Renal cortical epithelial cell (primary cell): Measurements from ENCODE around the gene GJA10. TPM values are rescaled to one million over a fixed set of nuclear protein-coding genes. Genes with fewer than 3 reads are reported as not detected.
A peak's percentile ranks its signal among the peaks of the same experiment; 100 is the strongest.
"Not testable (repeated sequence)": the region's sequence is repeated elsewhere in the genome, so short reads cannot be mapped to it uniquely, and the experiment has no call there.

ENCODE experiments used
- DNase-seq: peaks from one replicate; pipeline ENCODE4 v3.0.0-alpha.2; 2011; ENCODE audit warnings: low read depth
- total RNA-seq: library from RNA; depleted of rRNA; stranded (reverse); fragments of >200 nt; gene quantifications from 2 replicates; pipeline ENCODE4 v1.2.3, GENCODE V29; 2014

GJA10 gene
- total RNA-seq = not detected in 2 replicates

DNA sequence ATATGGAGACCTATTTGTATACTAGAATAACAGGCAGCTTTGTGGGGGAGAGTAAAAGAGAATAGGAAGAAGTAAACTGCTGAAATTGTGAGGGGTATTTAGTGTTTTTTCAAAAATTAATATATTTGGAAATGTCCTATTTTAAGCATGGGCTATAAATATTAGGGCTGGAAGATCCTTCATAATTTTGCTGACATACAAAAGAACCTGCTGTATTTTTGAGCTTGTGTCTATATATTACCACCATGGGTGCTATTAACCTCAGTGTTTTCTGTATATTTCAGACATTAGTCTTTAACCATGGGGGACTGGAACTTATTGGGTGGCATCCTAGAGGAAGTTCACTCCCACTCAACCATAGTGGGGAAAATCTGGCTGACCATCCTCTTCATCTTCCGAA, at the start of gene GJA10:
Gene GJA10 (plus strand): TSS at position 301 of the 400 bp plus-strand sequence. CDS start 0 bp downstream, at position 301.
- no peak for DNase-seq

DNA sequence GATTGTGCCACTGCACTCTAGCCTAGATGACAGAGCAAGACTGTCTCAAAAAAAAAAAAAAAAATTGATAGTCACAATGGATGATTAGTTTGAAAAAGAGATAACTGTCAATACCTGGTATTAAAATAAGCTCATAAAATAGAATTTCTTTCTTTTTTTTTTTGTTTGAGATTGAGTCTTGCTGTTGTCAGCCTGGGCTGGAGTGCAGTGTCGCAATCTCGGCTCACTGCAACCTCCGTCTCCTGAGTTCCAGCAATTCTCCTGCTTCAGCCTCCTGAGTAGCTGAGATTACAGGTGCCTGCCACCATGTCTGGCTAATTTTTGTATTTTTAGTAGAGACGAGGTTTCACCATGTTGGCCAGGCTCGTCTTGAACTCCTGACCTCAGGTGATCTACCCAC, 46.8 kb upstream of the GJA10 start:
- not testable (repeated sequence) for DNase-seq

DNA sequence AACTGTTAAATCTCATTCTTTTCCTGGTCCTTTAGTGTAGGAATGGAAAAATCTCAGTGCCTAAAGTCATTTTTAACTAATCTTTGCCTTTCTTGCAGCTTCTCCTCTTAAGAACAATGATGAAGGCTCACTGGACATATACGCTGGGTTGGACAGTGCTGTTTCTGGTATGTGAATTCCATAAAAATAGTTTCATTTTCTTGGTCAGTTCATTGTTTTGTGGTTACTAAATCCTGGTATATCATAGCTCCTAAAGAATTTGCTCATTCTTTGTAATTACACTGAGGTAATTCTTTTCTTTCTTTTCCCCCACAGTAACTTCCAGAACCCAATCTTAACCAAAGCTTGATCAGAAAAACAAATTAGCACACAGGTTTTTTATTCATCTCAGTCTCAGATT, 41.2 kb upstream of the GJA10 start:
- DNase-seq = no peak

DNA sequence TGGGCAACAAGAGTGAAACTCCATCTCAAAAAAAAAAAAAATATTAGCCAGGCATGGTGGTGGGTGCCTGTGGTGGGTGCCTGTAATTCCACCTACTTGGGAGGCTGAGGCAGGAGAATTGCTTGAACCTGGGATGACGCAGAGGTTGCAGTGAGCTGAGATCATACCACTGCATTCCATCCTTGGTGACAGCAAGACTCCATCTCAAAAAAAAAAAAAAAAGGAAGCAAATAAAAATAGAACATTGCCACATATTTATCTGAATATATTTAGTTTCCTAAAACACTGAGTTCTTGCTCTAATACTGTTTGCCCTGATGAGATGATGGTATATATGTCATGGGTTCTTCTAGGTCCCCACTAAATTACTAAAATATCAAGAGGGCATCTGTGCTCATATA, 36.2 kb upstream of the GJA10 start:
- DNase-seq = no peak

DNA sequence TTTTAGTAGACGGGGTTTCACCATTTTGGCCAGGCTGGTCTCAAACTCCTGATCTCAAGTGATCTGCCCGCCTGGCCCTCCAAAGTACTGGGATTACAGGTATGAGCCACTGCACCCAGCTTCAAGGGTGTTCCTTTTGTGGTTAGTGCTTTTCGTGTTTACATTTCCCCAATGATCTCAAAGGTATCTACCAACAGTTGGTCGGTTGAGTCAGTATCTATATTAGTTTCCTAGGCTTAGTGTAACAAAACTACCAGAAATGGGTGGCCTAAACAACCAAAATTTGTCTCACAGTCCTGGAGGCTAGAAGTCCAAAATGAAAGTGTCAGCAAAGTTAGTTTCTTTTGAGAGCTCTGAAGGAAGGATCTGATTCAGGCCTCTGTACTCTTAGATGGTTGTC, 34.5 kb upstream of the GJA10 start:
- DNase-seq = no peak

DNA sequence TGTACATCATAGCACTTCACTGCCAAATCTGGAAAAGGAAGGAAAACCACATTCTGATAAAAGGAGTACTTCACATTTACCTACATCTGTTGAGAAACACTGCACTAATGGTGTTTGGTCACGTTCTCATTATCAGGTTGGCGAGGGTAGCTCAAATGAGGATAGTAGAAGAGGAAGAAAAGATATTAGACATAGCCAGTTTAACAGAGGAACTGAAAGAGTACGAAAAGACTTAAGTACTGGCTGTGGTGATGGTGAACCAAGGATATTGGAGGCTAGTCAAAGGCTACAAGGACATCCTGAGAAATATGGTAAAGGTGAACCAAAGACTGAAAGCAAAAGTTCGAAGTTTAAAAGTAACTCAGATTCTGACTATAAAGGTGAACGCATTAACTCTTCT, 32.0 kb upstream of the GJA10 start:
- no peak for DNase-seq

DNA sequence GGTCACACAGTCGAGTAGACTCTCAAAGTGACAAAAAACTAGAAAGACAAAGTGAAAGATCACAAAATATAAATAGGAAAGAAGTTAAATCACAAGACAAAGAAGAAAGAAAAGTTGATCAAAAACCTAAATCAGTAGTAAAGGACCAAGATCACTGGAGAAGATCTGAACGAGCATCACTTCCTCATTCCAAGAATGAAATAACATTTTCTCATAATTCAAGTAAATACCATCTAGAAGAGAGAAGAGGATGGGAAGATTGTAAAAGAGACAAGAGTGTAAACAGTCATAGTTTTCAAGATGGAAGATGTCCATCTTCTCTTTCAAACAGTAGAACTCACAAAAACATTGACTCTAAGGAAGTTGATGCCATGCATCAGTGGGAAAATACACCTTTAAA, 31.6 kb upstream of the GJA10 start:
- no peak for DNase-seq

DNA sequence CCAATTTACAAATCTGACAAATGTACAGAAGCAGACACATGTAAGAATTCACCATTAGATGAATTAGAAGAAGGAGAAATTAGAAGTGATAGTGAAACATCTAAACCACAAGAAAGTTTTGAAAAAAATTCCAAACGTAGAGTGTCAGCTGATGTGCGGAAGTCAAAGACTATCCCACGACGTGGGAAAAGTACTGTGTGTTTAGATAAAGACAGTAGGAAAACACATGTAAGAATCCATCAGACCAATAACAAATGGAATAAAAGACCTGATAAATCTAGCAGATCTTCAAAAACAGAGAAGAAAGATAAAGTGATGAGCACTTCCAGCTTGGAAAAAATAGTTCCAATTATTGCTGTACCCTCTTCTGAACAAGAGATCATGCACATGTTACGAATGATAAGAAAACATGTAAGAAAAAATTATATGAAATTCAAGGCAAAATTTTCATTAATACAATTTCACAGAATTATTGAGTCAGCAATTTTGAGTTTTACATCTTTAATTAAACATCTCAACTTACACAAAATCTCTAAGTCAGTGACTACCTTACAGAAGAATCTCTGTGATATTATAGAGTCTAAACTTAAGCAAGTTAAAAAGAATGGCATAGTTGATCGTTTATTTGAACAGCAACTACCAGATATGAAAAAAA, 28.1 kb upstream of the GJA10 start:
- no peak for DNase-seq

DNA sequence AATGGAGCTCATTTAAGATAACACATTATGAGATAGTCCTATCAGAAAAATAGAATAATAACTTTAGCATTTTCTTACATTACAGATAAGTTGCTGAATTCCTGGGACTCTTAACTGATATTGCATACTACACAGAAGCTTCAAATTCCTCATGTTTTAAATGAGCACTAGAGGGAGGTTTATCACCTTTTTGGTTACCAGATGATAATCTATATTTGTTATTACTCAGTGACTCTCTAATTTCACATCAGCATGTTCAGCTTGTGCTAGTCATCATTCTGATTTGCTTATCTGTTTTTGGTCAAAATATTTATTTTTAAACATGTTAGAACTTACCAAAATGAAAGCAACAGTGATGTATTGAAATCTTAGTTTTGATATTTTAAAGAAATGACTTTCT, 20.5 kb upstream of the GJA10 start:
- DNase-seq = no peak

DNA sequence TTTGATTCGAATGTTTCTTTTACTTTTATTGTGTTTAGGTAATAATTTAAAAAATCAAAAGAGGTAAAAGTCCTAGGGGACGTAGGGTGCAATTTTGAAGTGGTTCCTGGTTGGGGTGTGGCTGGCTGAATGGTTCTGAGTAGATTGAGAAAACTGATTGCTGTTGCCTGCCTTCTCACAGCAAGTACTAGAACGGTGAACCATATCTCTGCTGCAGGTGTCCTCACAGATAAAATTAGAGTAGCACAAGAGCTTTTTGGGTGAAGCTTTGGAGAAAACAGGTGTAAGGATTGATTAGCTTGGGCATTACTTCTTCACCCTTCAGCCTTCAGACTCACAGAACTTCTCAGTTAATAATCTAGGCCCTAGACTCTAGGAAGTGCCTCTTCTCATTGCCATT, 19.8 kb upstream of the GJA10 start:
- DNase-seq = no peak

DNA sequence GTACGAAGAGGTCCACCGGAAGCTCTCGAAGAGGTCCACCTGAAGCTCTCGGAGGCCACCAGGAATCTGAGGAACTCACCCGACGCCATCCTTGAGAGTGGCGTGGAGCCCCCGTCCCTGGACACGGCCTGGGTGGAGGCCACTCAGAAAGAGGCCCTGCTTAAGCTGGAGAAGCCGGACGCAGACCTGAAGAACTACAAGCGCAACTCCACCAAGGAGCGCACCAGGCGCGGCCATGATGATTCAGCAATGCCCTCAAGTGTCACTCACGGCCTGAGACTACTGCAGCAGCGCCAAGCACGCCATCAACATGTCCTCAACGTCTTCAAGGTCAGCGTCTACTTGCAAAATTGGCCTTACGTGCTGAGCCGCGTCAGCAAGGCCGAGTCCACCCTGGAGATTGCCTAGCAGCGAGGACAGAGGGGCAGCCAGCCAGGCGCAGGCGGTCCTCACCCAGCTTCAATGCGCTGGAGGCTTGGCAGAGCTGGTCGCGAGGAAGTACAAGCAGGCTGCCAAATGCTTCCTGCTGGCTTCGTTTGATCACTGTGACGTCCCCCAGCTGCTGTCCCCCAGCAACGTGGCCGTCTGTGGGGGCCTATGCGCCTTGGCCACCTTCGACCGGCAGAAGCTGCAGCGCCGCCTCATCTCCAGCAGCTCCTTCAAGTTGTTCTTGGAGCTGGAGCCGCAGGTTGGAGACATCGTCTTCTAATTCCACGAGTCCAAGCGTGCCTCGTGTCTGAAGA, 7.7 kb upstream of the GJA10 start:
- DNase-seq = no peak

DNA sequence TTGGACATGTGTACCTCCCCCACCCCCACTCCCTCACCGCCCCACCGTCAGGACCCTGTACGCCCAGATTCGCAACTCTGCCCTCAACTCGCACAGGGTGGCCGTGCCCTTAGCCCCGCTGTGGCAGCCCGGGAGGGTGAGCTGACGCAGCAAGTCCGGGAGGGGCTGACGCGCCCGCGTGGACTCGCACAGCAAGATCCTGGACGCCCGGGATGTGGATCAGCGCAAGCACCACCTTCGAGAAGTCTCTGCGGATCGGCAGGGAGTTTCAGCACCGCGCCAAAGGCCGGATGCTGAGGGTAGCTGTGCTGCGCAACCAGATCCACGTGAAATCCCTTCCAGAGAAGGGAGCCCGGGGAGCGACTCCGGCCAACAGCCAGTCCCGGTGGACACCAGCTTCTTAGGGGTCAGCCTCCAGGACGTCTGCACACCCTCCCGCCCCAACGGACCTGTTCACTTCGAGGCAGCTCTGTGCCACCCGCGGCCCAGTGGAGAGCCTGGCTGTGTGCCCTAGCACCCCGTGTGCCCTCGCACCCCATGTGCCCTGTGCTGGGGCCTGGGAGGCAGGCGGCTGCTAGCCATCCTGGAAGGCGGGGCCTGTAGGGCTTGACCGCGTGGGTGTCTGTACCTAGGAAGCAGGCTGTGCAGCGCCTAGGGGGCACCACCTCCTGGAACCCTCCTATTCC, 6.7 kb upstream of the GJA10 start:
- DNase-seq = peak; percentile 3

DNA sequence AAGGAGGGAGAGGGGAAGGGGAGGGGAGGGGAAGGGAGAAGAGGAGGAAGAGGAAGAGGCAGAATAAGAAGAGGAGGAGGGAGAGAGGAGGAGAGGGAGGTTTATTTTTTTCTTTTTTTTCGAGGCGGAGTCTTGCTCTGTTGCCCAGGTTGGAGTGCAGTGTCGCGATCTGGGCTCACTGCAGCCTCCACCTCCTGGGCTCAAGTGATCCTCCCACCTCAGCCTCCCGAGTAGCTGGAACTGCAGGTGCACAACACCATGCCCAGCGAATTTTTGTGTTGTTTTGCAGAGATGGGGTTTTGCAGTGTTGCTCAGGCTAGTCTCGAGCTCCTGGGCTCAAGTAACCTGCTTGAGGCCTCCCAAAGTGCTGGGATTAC, 6.1 kb upstream of the GJA10 start:
- no peak for DNase-seq

DNA sequence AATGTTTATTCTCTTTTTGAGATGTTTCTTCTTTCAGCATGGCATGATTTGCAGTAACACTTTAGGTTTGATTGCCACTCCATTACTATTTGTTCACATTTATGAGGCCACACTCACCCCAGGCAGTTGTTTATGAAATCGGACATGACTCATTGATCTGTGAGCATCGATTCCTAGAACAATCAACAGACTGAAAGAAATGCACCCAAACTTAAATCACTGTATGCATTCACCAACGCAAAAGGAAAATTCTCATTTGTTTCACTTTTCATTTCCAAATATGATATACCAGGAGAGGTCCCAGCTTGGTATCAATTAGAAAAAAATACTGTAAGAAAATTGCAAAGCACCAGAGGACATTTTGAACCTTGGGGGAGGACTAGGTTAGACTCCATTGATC, 5.4 kb upstream of the GJA10 start:
- DNase-seq = no peak

DNA sequence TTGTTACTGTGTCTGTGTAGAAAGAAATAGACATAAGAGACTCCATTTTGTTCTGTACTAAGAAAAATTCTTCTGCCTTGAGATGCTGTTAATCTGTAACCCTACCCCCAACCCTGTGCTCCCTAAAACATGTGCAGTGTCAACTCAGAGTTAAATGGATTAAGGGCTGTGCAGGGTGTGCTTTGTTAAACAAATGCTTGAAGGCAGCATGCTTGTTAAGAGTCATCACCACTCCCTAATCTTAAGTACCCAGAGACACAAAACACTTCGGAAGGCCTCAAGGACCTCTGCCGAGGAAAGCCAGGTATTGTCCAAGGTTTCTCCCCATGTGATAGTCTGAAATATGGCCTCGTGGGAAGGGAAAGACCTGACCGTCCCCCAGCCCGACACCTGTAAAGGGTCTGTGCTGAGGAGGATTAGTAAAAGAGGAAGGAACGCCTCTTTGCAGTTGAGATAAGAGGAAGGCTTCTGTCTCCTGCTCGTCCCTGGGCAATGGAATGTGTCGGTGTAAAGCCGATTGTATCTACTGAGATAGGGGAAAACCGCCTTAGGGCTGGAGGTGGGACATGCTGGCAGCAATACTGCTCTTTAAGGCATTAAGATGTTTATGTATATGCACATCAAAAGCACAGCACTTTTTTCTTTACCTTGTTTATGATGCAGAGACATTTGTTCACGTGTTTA, 3.3 kb upstream of the GJA10 start:
- DNase-seq = not testable (repeated sequence)

DNA sequence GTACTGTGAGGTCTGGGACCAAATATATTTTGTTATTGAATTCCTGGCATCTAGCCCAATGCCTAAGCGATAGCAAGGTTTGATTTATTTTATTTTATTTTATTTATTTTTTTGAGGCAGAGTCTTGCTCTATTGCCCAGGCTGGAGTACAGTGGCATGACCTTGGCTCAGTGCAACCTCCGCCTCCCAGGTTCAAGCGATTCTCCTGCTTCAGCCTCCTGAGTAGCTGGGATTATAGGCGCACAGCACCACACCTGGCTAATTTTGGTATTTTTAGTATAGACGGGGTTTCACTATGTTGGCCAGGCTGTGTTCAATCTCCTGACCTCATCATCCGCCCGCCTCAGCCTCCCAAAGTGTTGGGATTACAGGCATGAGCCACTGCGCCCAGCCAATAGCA, 1.7 kb upstream of the GJA10 start:
- not testable (repeated sequence) for DNase-seq

DNA sequence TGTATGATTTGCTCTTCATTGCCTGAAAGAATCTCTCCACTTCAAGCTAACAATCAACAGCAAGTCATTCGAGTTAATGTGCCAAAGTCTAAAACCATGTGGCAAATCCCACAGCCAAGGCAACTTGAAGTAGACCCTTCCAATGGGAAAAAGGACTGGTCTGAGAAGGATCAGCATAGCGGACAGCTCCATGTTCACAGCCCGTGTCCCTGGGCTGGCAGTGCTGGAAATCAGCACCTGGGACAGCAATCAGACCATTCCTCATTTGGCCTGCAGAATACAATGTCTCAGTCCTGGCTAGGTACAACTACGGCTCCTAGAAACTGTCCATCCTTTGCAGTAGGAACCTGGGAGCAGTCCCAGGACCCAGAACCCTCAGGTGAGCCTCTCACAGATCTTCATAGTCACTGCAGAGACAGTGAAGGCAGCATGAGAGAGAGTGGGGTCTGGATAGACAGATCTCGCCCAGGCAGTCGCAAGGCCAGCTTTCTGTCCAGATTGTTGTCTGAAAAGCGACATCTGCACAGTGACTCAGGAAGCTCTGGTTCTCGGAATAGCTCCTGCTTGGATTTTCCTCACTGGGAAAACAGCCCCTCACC, 1.1 kb downstream of the GJA10 start:
- DNase-seq = peak; percentile 68

DNA sequence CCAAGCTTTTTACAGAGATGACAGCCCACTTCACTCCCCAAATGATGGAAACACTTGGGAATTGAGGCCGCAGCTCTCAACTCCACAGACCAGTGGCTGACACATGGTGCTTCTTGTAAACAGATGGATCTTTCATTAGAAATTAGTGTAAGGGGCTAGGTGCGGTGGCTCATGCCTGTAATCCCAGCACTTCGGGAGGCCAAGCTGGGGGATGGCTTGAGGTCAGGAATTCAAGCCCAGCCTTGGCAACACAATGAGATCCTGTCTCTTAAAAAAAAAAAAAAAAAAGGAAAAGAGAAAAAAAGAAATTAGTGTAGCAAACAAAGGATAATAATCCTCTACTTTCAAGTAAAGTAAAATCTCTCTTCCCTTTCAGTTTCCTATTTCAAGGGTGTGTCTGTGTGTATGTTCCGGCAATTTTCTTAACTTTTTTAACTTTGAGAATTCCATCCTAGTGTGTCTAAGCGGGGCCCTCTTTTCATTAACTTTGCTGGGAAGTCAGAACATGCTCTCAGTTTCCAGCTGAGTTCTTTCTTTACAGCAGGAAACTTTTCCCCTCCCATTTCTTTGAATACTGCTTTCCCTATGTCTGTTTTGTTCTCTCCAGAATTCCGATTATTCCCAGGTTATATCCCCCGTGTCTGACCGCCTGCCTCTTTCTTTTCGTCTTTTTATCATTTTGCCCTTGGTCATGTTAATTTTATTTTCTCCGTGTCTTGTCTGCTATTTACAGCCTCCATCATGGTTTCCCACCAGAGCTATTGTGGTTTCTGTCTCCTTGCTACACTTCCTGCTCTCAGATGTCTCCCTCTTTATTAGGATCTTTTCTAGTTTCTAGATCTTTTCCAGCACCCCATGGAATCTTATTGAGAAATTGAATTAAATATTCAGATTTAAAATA, 16.0 kb downstream of the GJA10 start:
- DNase-seq = not testable (repeated sequence)

DNA sequence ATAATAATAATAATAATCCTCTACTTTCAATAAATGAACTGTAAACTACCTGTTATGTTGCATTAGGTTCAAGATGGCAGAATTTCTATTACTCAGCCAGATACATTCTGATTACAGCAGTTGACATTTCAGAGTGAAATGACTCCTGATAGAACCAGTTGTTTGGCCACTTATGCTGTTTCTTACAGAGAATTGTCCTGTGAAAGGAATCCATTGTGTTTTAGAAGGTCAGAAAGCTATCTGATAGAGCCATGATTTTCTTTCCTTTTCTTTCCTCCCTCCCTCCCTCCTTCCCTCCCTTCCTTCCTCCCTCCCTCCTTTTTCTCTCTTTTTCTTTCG, 16.6 kb downstream of the GJA10 start:
- DNase-seq = no peak

DNA sequence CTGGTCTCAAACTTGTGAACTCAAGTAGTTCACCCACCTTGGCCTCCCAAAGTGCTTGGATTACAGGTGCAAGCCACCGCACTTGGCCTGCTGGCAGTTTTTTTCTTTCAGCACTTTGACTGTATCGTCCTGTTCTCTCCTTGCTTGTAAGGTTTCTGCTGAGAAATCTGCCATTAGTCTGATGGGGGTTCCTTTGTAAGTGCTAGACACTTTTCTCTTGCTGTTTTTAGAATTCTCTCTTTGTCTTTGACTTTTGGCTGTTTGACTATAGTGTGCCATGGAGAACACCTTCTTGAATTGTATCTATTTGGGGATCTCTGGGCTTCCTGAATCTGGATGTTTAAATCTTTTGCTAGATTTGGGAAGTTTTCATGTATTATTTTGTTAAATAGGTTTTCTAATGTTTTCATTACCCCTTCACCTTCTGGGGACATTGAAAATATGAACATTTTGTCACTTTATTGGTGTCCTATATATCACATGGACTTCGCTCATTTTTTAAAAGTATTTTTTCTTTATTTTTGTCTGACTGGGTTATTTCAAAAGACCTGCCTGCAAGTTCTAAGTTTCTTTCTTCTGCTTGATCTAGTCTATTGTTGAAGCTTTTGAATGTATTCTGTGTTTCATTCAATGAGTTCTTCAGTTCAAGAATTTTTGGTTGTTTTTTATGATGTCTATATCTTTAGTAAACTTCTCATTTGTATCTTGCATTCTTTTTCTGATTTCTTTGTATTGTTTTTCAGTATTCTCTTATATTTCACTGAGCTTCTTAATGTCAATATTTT, 22.1 kb downstream of the GJA10 start:
- DNase-seq = no peak
